HL-60 (cell line): ENCODE data around the gene NEURL1.

Experiments used
- DNase-seq, 2 experiments: peaks; one replicate each; pipeline ENCODE4 v3.0.0-alpha.2; 2010 to 2020; ENCODE audit warnings: low read depth in 1 of 2, low spot score in 1 of 2
- H3K27ac ChIP-seq: fragments of 250-450 bp; sonication (Bioruptor Pico); replicated peaks from 2 replicates; pipeline ENCODE4 v1.5.1; 2020; ENCODE audit warnings: mild to moderate bottlenecking, moderate library complexity
- H3K27me3 ChIP-seq: fragments of 250-450 bp; sonication (Bioruptor Pico); 2 replicates; pipeline ENCODE4 v1.5.1; 2021; ENCODE audit warnings: mild to moderate bottlenecking, moderate library complexity; ENCODE audit not compliant: insufficient read depth, poor library complexity, severe bottlenecking
- H3K4me3 ChIP-seq: replicated peaks from 2 replicates; pipeline ENCODE4 v1.5.1; 2011; ENCODE audit warnings: mild to moderate bottlenecking, control low read depth, low read length; ENCODE audit not compliant: insufficient read depth
- GABPA ChIP-seq: IDR thresholded peaks from 2 replicates; pipeline ENCODE4 v1.6.1; 2012; ENCODE audit warnings: low read depth
- POLR2AphosphoS5 ChIP-seq: IDR thresholded peaks from 2 replicates; pipeline ENCODE4 v1.6.1; 2012; ENCODE audit warnings: low read depth
- SPI1 ChIP-seq: IDR thresholded peaks from 2 replicates; pipeline ENCODE4 v1.6.1; 2012; ENCODE audit warnings: low read depth, mild to moderate bottlenecking, borderline replicate concordance
- TF ChIP-seq, protein P1 (sequence below): IDR thresholded peaks from 2 replicates; pipeline ENCODE4 v1.6.1; 2012; ENCODE audit warnings: low read depth; ENCODE audit not compliant: insufficient replicate concordance
- TF ChIP-seq, protein P2 (sequence below): IDR thresholded peaks from one replicate; pipeline ENCODE4 v1.5.1; 2011; ENCODE audit warnings: low read length, control low read depth, inconsistent platforms; ENCODE audit not compliant: insufficient read depth

Gene NEURL1

DNA sequence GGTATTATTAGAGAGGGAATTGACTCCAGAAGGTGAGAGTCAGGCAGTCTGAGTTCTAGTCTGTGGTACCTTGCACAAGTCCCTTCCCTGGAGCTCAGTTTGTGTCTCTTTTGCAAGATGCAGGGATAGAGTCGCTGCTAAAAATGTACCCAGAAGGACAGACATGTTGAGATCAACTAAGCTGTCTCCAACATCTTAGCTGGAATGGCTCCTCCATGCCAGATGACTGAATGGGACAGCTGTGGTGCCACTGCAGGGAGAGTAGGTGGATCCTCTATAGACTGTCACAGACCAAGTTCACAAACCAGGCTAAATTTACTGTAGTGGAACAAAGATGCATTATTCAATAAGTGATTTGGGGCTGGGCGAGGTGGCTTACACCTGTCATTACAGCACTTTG, 120.1 kb downstream of the NEURL1 start:
- no peak overlapping the region for H3K4me3 ChIP-seq
- H3K27me3 ChIP-seq: no peaks in the 10 kb centered on the region
- H3K27ac ChIP-seq: no peak overlapping the region
- TF ChIP-seq GABPA (no peak), POLR2AphosphoS5 (no peak), SPI1 (no peak)
- TF ChIP-seq, protein P1, sequence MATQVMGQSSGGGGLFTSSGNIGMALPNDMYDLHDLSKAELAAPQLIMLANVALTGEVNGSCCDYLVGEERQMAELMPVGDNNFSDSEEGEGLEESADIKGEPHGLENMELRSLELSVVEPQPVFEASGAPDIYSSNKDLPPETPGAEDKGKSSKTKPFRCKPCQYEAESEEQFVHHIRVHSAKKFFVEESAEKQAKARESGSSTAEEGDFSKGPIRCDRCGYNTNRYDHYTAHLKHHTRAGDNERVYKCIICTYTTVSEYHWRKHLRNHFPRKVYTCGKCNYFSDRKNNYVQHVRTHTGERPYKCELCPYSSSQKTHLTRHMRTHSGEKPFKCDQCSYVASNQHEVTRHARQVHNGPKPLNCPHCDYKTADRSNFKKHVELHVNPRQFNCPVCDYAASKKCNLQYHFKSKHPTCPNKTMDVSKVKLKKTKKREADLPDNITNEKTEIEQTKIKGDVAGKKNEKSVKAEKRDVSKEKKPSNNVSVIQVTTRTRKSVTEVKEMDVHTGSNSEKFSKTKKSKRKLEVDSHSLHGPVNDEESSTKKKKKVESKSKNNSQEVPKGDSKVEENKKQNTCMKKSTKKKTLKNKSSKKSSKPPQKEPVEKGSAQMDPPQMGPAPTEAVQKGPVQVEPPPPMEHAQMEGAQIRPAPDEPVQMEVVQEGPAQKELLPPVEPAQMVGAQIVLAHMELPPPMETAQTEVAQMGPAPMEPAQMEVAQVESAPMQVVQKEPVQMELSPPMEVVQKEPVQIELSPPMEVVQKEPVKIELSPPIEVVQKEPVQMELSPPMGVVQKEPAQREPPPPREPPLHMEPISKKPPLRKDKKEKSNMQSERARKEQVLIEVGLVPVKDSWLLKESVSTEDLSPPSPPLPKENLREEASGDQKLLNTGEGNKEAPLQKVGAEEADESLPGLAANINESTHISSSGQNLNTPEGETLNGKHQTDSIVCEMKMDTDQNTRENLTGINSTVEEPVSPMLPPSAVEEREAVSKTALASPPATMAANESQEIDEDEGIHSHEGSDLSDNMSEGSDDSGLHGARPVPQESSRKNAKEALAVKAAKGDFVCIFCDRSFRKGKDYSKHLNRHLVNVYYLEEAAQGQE: no peak
- TF ChIP-seq, protein P2, sequence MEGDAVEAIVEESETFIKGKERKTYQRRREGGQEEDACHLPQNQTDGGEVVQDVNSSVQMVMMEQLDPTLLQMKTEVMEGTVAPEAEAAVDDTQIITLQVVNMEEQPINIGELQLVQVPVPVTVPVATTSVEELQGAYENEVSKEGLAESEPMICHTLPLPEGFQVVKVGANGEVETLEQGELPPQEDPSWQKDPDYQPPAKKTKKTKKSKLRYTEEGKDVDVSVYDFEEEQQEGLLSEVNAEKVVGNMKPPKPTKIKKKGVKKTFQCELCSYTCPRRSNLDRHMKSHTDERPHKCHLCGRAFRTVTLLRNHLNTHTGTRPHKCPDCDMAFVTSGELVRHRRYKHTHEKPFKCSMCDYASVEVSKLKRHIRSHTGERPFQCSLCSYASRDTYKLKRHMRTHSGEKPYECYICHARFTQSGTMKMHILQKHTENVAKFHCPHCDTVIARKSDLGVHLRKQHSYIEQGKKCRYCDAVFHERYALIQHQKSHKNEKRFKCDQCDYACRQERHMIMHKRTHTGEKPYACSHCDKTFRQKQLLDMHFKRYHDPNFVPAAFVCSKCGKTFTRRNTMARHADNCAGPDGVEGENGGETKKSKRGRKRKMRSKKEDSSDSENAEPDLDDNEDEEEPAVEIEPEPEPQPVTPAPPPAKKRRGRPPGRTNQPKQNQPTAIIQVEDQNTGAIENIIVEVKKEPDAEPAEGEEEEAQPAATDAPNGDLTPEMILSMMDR: no peak
- DNase-seq: no peak

DNA sequence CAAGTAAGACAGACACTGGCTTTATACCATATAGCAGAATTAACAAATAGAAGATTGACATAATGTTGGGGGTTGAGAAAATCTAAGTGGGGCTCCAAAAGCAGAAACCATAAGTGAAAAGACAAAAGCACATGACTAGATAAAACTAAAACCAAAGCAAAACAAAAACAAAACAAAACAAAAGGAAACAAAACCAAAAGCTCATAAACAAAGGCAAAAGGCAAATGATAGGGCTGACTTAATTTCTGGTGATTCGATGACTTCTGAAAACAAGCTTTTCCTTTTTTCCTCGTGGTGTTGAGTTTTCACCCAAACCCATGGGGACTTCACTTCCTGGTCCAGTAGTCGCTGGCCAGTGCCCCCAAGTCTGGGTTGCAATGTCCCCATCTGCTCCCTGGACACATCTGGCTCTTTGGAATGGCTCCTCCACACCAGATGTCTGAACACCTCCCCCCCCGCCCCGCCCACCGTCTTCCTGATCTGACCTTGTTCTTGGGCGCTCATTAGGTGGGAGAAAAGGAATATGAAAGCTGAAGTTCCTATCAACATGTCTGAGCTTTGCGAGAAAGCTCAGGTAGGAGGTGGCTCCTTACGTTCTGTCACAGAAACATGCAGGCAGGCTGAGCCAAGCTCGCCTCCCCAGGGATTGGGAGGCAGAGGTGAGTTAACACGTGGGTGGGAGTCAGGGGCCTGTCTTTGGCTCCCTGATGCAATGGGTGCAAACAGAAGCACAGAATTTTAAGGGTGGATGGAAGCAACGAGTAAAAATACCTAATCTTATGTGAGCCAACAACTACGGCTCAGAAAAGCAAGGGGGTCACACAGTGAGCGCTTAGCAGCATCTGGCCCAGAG, 121.0 kb downstream of the NEURL1 start:
- H3K4me3 ChIP-seq: no peak overlapping the region
- no peak for DNase-seq
- no peak overlapping the region for H3K27ac ChIP-seq
- TF ChIP-seq, protein P1: no peak
- TF ChIP-seq, protein P2: no peak
- TF ChIP-seq POLR2AphosphoS5 (no peak), GABPA (no peak), SPI1 (no peak)
- no peaks in the 10 kb centered on the region for H3K27me3 ChIP-seq

DNA sequence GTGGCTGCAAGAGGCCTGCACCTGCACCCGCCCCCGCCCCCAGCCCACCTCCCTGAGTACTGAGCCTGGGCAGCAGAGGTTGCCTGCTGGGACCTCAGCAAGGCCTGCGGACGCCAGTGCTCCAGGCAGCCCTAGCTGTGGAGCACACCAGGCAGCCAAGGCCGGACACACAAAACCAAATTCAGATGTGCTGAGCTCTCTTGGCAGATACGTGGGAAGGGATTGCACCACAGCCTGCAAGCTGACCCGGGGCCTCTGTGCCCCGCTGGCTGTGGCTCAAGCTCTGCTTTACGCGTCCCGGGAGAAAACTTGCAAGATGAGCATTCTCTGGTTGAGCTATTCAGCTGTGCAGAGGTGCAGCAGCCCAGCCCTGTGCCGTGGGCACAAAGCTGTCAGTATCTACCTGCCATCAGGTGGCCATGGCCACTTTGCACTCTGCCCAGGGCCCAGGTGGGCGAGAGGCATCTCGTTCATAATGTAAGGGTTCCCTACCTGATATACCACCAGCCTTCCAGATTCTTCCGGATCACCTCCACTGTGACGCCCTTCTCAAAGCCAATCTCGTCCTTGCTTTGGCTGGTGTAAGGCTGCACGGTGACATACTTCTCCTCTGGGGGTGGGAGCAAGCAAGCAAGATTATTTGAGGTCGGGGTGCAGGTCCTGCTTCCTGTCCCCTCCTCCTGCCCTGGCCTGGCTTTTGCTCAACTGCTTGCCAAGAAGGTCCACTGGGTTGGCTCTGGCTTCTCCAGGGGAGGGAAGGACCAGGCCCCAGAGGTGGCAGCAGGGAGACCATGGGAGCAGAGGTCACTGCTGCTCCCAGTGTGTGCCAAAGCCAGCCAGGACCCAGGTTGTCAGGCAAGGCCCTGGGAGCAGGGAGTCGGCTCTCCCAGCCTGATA, 123.4 kb downstream of the NEURL1 start:
- no peaks in the 10 kb centered on the region for H3K27me3 ChIP-seq
- TF ChIP-seq, protein P2: no peak
- DNase-seq: peak in 1 of 2 experiments; percentile 71
- H3K4me3 ChIP-seq: no peak overlapping the region
- H3K27ac ChIP-seq: no peak overlapping the region
